ENCODE results near the gene SCYGR1.

GRCh38 chr2:227412877-227413276 lies 25.1 kb upstream of the SCYGR1 start:
- TF ChIP-seq, protein P1, sequence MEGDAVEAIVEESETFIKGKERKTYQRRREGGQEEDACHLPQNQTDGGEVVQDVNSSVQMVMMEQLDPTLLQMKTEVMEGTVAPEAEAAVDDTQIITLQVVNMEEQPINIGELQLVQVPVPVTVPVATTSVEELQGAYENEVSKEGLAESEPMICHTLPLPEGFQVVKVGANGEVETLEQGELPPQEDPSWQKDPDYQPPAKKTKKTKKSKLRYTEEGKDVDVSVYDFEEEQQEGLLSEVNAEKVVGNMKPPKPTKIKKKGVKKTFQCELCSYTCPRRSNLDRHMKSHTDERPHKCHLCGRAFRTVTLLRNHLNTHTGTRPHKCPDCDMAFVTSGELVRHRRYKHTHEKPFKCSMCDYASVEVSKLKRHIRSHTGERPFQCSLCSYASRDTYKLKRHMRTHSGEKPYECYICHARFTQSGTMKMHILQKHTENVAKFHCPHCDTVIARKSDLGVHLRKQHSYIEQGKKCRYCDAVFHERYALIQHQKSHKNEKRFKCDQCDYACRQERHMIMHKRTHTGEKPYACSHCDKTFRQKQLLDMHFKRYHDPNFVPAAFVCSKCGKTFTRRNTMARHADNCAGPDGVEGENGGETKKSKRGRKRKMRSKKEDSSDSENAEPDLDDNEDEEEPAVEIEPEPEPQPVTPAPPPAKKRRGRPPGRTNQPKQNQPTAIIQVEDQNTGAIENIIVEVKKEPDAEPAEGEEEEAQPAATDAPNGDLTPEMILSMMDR (IDR thresholded peaks at IDR 0.05; ENCODE audit: poor library complexity, severe bottlenecking), result no peak
- TF ChIP-seq RAD21 (conservative IDR thresholded peaks at IDR 0.05), result no peak
